Measurements from ENCODE around the gene RALB.

RALB gene

DNA sequence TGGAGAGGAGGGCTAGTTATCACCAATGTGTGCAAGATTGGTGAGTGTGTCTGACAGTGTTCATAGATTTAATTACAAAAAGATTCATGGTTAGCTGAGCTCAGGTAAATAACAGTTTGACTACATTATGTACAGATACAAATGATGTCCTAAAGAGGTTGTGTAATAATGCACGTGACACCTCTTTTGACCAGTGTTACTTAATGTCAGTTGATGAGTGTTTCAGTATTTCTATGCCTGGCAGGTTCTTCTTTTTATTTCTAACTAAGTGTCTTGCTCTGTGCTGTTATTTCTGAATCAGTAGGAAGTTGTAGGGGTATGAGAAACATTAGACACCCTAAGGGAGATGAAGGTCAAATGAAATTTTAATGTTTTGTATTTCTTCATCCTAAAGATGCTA lies 85.4 kb downstream of the RALB start:
- DNase-seq (ENCODE audit: low read depth in 2 of 2): no peak

DNA sequence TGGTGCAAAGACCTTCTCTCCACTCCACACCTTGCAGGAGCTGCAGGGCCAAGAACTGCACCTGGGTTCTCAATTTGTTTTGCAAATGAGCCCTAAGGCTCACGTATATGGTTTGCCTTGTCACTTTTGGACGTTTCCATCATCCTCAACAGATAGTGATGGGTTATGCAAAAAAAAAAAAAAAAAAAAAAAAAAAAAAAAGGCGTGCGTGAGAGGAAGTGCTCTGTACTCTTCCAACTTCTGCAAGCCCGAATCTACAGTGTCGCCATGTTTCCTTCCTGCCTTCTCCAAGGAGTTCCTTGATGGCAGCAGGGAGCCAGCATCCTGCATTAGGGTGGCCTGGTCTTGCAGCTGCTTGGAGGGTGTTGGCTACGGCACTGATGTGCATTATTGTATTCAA lies 89.3 kb downstream of the RALB start:
- DNase-seq (ENCODE audit: low read depth in 2 of 2): no peak

GRCh38 chr2:120342446-120342845 lies 89.8 kb downstream of the RALB start:
- DNase-seq (ENCODE audit: low read depth in 2 of 2): no peak

- DNase-seq (ENCODE audit: low read depth in 2 of 2): no peak
Observed at GRCh38 chr2:120343100-120343432, 90.4 kb downstream of the RALB start.

DNA sequence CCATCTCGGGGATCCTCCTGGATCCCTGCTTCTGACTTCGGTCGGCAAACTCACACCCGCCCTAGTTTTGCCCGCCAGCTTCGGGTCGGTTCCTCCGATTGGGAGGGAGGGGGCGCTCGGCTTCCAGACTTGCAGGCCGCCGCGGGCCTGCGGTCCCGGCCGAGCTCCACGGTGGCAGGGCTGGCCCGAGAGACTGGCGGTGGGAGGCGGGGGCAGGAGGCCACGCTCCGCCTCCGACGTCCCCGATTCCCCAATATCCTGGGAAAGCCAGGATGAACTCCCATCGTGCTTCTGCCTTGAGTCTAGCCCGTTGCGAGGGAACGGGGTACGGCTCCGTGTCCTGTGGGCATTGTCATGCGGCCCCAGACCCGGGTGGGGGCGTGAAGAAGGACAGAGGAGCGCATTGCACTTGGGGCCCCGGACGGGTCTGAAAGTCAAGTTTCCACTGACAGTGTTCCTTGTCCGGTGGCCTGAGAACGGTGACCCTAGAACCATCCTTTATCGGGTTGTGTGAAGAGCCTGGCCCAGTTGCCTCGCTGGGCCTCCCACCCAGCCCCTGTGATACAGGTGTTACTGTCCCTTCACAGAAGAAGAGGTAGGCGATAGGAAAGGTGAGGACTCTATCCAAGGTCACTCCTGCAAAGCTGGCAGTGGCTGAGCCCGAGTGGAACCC lies 90.9 kb downstream of the RALB start:
- peak; percentile 44 for DNase-seq (ENCODE audit: low read depth in 2 of 2)
